WTC11 (cell line): ENCODE results near the gene CACNA1D. TPM values are rescaled to one million over a fixed set of nuclear protein-coding genes. Genes with fewer than 3 reads are reported as not detected.
A peak's percentile ranks its signal among the peaks of the same experiment; 100 is the strongest.

Experiments used
- ATAC-seq: fragments of 200-7000 bp; cut with Tn5 transposase; 2 replicates; pipeline ENCODE4 v1.10.0; 2021; ENCODE audit warnings: mild to moderate bottlenecking, moderate library complexity
- CTCF ChIA-PET: fragments of 300-600 bp; sonication (Branson Sonifier 250); formaldehyde crosslinking; loops from one replicate; lab custom pipeline; 2021; ENCODE audit warnings: antibody characterized with exemption; lab: Charles Lee
- POLR2A ChIA-PET: fragments of 350-600 bp; sonication (Branson Sonifier 250); formaldehyde crosslinking; loops from one replicate; lab custom pipeline; 2021; ENCODE audit warnings: antibody characterized with exemption; lab: Charles Lee
- DNase-seq: peaks from one replicate; pipeline ENCODE4 v3.0.0; 2021; ENCODE audit warnings: low spot score
- H3K27ac Mint-ChIP-seq: 2 replicates; pipeline ENCODE4 v1.8.0; 2021; ENCODE audit warnings: mixed read lengths
- H3K27me3 Mint-ChIP-seq: 2 replicates; pipeline ENCODE4 v1.8.0; 2021; ENCODE audit warnings: low read depth, mild to moderate bottlenecking, moderate library complexity, mixed read lengths
- H3K36me3 Mint-ChIP-seq: 2 replicates; pipeline ENCODE4 v1.8.0; 2021; ENCODE audit warnings: mixed read lengths
- H3K4me1 Mint-ChIP-seq: 2 replicates; pipeline ENCODE4 v1.8.0; 2022; ENCODE audit warnings: mixed read lengths
- H3K4me3 Mint-ChIP-seq: 2 replicates; pipeline ENCODE4 v1.8.0; 2021; ENCODE audit warnings: mild to moderate bottlenecking, moderate library complexity, mixed read lengths
- H3K9me3 Mint-ChIP-seq: 2 replicates; pipeline ENCODE4 v1.8.0; 2021; ENCODE audit warnings: mixed read lengths
- CREM ChIP-seq: sonication (generic); formaldehyde crosslinking; IDR thresholded peaks from 2 replicates; pipeline ENCODE4 v1.8.1; 2022; ENCODE audit warnings: mild to moderate bottlenecking, missing genetic modification reagents, moderate library complexity
- FOXK1 ChIP-seq: sonication (generic); formaldehyde crosslinking; IDR thresholded peaks from 2 replicates; pipeline ENCODE4 v1.8.0; 2022; ENCODE audit warnings: mild to moderate bottlenecking, moderate library complexity, missing genetic modification reagents
- FOXP1 ChIP-seq: sonication (generic); formaldehyde crosslinking; IDR thresholded peaks from 2 replicates; pipeline ENCODE4 v1.8.0; 2022; ENCODE audit warnings: missing genetic modification reagents, mild to moderate bottlenecking, moderate library complexity, borderline replicate concordance
- GABPB1 ChIP-seq: sonication (generic); formaldehyde crosslinking; IDR thresholded peaks from 2 replicates; pipeline ENCODE4 v1.8.1; 2023; ENCODE audit warnings: mild to moderate bottlenecking, missing genetic modification reagents
- GTF2I ChIP-seq: fragments of 250-450 bp; sonication (Bioruptor Pico); conservative IDR thresholded peaks from 2 replicates; pipeline ENCODE4 v1.4.0; 2021; ENCODE audit warnings: mild to moderate bottlenecking
- IRF2 ChIP-seq: sonication (generic); formaldehyde crosslinking; IDR thresholded peaks from 2 replicates; pipeline ENCODE4 v1.8.0; 2022; ENCODE audit warnings: low read depth, missing genetic modification reagents, borderline replicate concordance
- MLX ChIP-seq: sonication (generic); formaldehyde crosslinking; IDR thresholded peaks from 2 replicates; pipeline ENCODE4 v1.8.1; 2023; ENCODE audit warnings: mild to moderate bottlenecking, missing genetic modification reagents, moderate library complexity
- NFE2L1 ChIP-seq: sonication (generic); formaldehyde crosslinking; IDR thresholded peaks from 2 replicates; pipeline ENCODE4 v1.8.1; 2023; ENCODE audit warnings: missing genetic modification reagents
- NR3C1 ChIP-seq: sonication (generic); formaldehyde crosslinking; conservative IDR thresholded peaks from 2 replicates; pipeline ENCODE4 v1.8.1; 2023; ENCODE audit warnings: low read depth, mild to moderate bottlenecking, missing genetic modification reagents
- PRDM15 ChIP-seq: sonication (generic); formaldehyde crosslinking; IDR thresholded peaks from 2 replicates; pipeline ENCODE4 v1.8.0; 2022; ENCODE audit warnings: missing genetic modification reagents
- SMAD4 ChIP-seq: sonication (generic); formaldehyde crosslinking; IDR thresholded peaks from 2 replicates; pipeline ENCODE4 v1.8.0; 2022; ENCODE audit warnings: mild to moderate bottlenecking, missing genetic modification reagents
- ZMAT4 ChIP-seq: fragments of 250-450 bp; sonication (Bioruptor Pico); IDR thresholded peaks from 2 replicates; pipeline ENCODE4 v1.9.0; 2021; ENCODE audit warnings: mild to moderate bottlenecking
- ZNF317 ChIP-seq: sonication (generic); formaldehyde crosslinking; IDR thresholded peaks from 2 replicates; pipeline ENCODE4 v1.8.1; 2023; ENCODE audit warnings: low read depth, mild to moderate bottlenecking, moderate library complexity, missing genetic modification reagents, borderline replicate concordance
- total RNA-seq: library from RNA; stranded (reverse); gene quantifications from 3 replicates; pipeline ENCODE4 v1.2.3, GENCODE V29; 2021
- TF ChIP-seq, protein P1 (sequence below): sonication (generic); formaldehyde crosslinking; IDR thresholded peaks from 2 replicates; pipeline ENCODE4 v1.8.0; 2022; ENCODE audit warnings: mild to moderate bottlenecking, missing genetic modification reagents
- TF ChIP-seq, protein P2 (sequence below): sonication (generic); formaldehyde crosslinking; IDR thresholded peaks from 2 replicates; pipeline ENCODE4 v1.8.1; 2023; ENCODE audit warnings: mild to moderate bottlenecking, moderate library complexity, missing genetic modification reagents

The CACNA1D gene
- total RNA-seq, 1 experiment from 2014 or later = 2.3 TPM

DNA sequence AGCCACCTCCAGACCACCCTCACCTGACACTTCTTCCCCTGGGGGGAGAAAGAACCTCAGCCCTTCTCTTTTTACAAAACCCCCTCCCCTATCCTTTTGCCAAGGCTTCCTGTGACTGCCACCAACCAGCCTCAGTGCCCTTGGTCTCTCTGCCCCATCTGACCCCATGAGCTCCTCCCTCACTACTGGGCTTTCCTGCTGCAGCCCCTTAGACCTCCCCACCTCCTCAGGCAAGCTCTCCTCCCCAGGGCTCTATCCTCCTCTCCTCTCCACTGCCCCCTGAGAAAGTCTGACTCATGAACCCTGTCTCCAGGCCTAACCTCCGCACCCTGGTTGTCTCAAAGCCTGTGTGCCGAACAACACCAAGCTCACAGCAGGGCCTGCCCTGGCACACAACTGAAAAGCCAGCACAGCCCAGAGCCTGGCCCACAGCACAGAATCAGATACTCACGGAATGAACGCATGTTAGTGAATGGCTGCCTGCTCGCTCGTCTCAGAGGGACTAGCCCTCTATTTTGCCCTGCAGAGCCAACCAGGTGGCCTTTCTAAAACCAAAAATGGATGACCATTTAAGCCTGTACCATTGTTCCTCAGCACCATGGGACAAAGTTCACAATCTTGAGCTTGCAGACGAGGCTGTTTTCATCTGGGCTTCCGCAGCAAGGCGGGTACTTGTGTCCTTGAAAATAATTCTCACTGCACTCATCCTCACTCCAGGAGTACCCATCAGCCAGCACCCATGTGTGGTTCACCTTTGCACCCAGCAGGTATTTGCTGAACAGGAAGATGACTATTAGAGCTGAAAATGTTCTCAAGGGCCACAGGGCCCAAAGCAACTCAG lies 350.1 kb downstream of the CACNA1D start:
- no peak for ATAC-seq
- Mint-ChIP-seq H3K27ac (no peak overlapping the region; the same call in 1 of the 2 replicates), H3K36me3 (peaks cover 2% of the 10 kb centered on the region)
- TF ChIP-seq IRF2 (CRISPR knock-in tag) = no peak
- no peak for TF ChIP-seq MLX (CRISPR knock-in tag)
- no peak for TF ChIP-seq FOXK1
- TF ChIP-seq PRDM15 (CRISPR knock-in tag) = no peak
- no peak for TF ChIP-seq NFE2L1 (CRISPR knock-in tag)
- TF ChIP-seq FOXP1 (CRISPR knock-in tag) = no peak
- TF ChIP-seq ZNF317 (CRISPR knock-in tag) = no peak
- TF ChIP-seq, protein P1, sequence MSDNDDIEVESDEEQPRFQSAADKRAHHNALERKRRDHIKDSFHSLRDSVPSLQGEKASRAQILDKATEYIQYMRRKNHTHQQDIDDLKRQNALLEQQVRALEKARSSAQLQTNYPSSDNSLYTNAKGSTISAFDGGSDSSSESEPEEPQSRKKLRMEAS = no peak
- no peak for TF ChIP-seq SMAD4 (CRISPR knock-in tag)
- TF ChIP-seq NR3C1 (CRISPR knock-in tag) = no peak
- TF ChIP-seq, all 79 proteins: peak for 0
- H3K27me3 Mint-ChIP-seq = peaks cover 18% of the 10 kb centered on the region
- peaks cover 40% of the 10 kb centered on the region for H3K4me1 Mint-ChIP-seq
- ChIA-PET POLR2A (interaction anchor here (0.7 kb wide), 1 partner anchor 134 kb away, joined by 3 read pairs; no protein-coding TSS in a partner anchor), CTCF (interaction anchor here (0.6 to 1.3 kb wide), 5 partner anchors 12 to 344 kb away, joined by 3 to 4 read pairs (median 3); partner anchors contain the start of gene SELENOK)
- peak overlapping the region; percentile 68 for H3K4me3 Mint-ChIP-seq
- H3K9me3 Mint-ChIP-seq = no peaks in the 10 kb centered on the region
- no peak for DNase-seq

DNA sequence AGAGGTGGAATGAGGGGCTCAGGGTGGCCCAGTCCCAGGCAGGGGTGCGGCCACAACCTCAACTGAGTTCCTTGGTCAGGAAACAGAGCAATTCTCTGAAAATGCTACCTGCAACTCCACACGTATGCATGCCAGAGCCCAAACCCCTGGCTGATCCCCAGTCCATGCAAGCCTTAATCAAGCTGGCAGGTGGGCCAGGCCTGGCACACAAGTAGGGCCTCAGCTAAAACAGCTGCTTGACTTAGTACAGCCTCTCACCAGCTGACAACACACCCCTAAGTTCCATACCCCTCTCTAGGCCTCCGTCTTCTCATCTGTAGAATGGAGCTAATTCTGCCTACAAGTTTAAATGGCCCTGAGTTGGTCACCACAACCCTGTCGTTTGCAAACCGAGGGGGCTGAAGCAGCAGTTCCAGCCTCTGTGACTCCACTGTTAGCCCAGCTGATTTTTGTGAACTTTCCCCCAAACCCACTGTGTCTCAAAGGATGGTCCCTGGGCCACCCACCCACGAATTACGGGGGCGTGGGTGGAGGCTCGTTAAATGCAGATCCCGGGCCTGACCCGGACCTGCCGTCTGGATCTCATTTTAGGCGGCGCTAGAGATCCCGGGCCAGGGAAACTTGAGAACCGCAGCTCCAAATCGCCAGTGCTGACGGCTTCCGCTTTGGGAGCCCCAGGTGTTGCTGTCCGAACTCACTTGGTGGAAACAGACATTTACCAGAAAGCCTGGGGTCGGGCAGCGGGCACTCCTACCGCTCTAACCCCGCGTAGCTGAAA lies 350.9 kb downstream of the CACNA1D start:
- TF ChIP-seq ZMAT4 (CRISPR knock-in tag) (no peak), GABPB1 (0 out of 2 replicates have a peak, but pooled peaks have one; percentile 17), GTF2I (CRISPR knock-in tag) (peak; percentile 64; the same call in 1 of the 2 replicates)
- TF ChIP-seq, all 79 proteins: peak for 2
- H3K27ac Mint-ChIP-seq = peak overlapping the region; percentile 65
- peak; percentile 76 for DNase-seq
- no peaks in the 10 kb centered on the region; the same call in 1 of the 2 replicates for H3K36me3 Mint-ChIP-seq
- CTCF ChIA-PET = interaction anchor here (0.6 to 1.3 kb wide), 12 partner anchors 9 to 345 kb away, joined by 3 to 4 read pairs (median 3); partner anchors contain the start of gene SELENOK
- peaks cover 40% of the 10 kb centered on the region for H3K4me1 Mint-ChIP-seq
- H3K4me3 Mint-ChIP-seq = peak overlapping the region; percentile 68
- H3K9me3 Mint-ChIP-seq = no peaks in the 10 kb centered on the region
- ATAC-seq = peak; percentile 55
- H3K27me3 Mint-ChIP-seq = peaks cover 18% of the 10 kb centered on the region
- POLR2A ChIA-PET = interaction anchor here (0.6 to 0.7 kb wide), 3 partner anchors 10 to 135 kb away, joined by 3 read pairs; no protein-coding TSS in a partner anchor

DNA sequence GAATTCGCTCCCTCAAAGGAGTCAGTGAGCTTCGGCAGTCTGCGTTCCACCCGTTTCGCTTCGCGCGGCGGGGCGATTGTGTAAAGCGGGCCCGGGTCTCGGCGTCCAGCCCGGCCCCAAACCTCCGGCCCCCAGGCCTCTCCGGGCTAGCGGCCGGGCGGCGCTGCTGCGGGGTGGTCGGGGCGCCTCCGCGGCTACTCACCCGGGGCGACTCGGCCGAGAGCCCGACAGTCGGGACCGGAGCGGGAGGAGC lies 351.4 kb downstream of the CACNA1D start:
- ChIA-PET POLR2A (interaction anchor here (0.7 kb wide), 1 partner anchor 11 kb away, joined by 3 read pairs; no protein-coding TSS in a partner anchor), CTCF (interaction anchor here (0.8 to 1.3 kb wide), 6 partner anchors 10 to 142 kb away, joined by 3 to 4 read pairs (median 3); partner anchors contain the start of gene SELENOK)
- Mint-ChIP-seq H3K27ac (no peak overlapping the region), H3K4me3 (peak overlapping the region; percentile 68), H3K4me1 (peaks cover 40% of the 10 kb centered on the region), H3K27me3 (peaks cover 18% of the 10 kb centered on the region), H3K36me3 (no peaks in the 10 kb centered on the region; the same call in 1 of the 2 replicates), H3K9me3 (no peaks in the 10 kb centered on the region)
- TF ChIP-seq, protein P2, sequence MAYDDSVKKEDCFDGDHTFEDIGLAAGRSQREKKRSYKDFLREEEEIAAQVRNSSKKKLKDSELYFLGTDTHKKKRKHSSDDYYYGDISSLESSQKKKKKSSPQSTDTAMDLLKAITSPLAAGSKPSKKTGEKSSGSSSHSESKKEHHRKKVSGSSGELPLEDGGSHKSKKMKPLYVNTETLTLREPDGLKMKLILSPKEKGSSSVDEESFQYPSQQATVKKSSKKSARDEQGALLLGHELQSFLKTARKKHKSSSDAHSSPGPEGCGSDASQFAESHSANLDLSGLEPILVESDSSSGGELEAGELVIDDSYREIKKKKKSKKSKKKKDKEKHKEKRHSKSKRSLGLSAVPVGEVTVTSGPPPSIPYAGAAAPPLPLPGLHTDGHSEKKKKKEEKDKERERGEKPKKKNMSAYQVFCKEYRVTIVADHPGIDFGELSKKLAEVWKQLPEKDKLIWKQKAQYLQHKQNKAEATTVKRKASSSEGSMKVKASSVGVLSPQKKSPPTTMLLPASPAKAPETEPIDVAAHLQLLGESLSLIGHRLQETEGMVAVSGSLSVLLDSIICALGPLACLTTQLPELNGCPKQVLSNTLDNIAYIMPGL (CRISPR knock-in tag) = 0 out of 2 replicates have a peak, but pooled peaks have one; percentile 23
- TF ChIP-seq CREM (CRISPR knock-in tag) = no peak
- ATAC-seq (peak; percentile 14), DNase-seq (no peak)
